Endothelial cell of umbilical vein (primary cell): ENCODE measurements around the gene TAOK2. TPM values are rescaled to one million over a fixed set of nuclear protein-coding genes. Genes with fewer than 3 reads are reported as not detected.
A peak's percentile ranks its signal among the peaks of the same experiment; 100 is the strongest.

Experiments used
- BruUV-seq: library from RNA; stranded (reverse); fragments of 400-500 nt; replicated peaks from 2 replicates; lab custom pipeline; 2021; lab: Mats Ljungman, UMichigan
- CTCF ChIA-PET: fragments of 300-600, 350-600 bp; sonication (Branson Sonifier 250); formaldehyde crosslinking; loops from one replicate; lab custom pipeline; 2021; ENCODE audit warnings: antibody characterized with exemption, inconsistent platforms; lab: Charles Lee
- POLR2A ChIA-PET: fragments of 300-600, 350-600 bp; sonication (Branson Sonifier 250); formaldehyde crosslinking; loops from one replicate; lab custom pipeline; 2021; ENCODE audit warnings: antibody characterized with exemption, inconsistent platforms; lab: Charles Lee
- DNase-seq: peaks from one replicate; pipeline ENCODE4 v3.0.0-alpha.2; 2011; ENCODE audit warnings: low read depth, low spot score
- FAIRE-seq: peaks from 2 replicates; lab custom pipeline; 2011; peaks lifted over from hg19 to GRCh38; lab: Jason Lieb, UNC
- H2AFZ ChIP-seq: 2 replicates; pipeline ENCODE4 v1.6.0; 2012; ENCODE audit warnings: low read depth, low read length, control low read depth, inconsistent platforms
- H3K27ac ChIP-seq: 2 replicates; pipeline ENCODE4 v1.5.1; 2011; ENCODE audit warnings: low read depth, mild to moderate bottlenecking, control low read depth, low read length, moderate library complexity; ENCODE audit not compliant: insufficient read depth
- H3K27me3 ChIP-seq, 2 experiments: 2 replicates each; pipeline versions ENCODE4 v1.6.0 to v1.6.1; 2011; ENCODE audit warnings: low read length in 2 of 2, mixed read lengths in 1 of 2; ENCODE audit not compliant: control insufficient read depth in 2 of 2, insufficient read depth in 2 of 2
- H3K36me3 ChIP-seq, 2 experiments: 2 replicates in 1 of 2; 3 replicates in 1 of 2; pipeline ENCODE4 v1.5.1; 2011; ENCODE audit warnings: low read length in 2 of 2, mild to moderate bottlenecking in 1 of 2, moderate library complexity in 1 of 2; ENCODE audit not compliant: control insufficient read depth in 2 of 2, insufficient read depth in 2 of 2; ENCODE audit errors: extremely low read depth in 1 of 2
- H3K4me1 ChIP-seq: 3 replicates; pipeline ENCODE4 v1.5.1; 2011; ENCODE audit warnings: mild to moderate bottlenecking, low read length; ENCODE audit not compliant: control insufficient read depth, insufficient read depth; ENCODE audit errors: extremely low read depth
- H3K4me2 ChIP-seq: 2 replicates; pipeline ENCODE4 v1.6.1; 2011; ENCODE audit warnings: low read length, control low read depth, mixed read lengths; ENCODE audit not compliant: insufficient read depth
- H3K4me3 ChIP-seq, 3 experiments: fragments of 200-600 bp in 1 of 3; sonication (generic), shearing (Covaris generic) in 1 of 3; replicated peaks in 1 of 3; 2 replicates each; pipeline ENCODE4 v1.5.1; 2011 to 2016; ENCODE audit warnings: control low read depth in 3 of 3, low read length in 3 of 3, mild to moderate bottlenecking in 2 of 3, inconsistent platforms in 1 of 3, low read depth in 1 of 3, moderate library complexity in 1 of 3; ENCODE audit not compliant: insufficient read depth in 1 of 3
- H3K79me2 ChIP-seq: 2 replicates; pipeline ENCODE4 v1.6.0; 2012; ENCODE audit warnings: low read length, inconsistent platforms; ENCODE audit not compliant: control insufficient read depth, insufficient read depth
- H3K9ac ChIP-seq: replicated peaks from 2 replicates; pipeline ENCODE3; 2011; ENCODE audit warnings: low read length, control low read depth; ENCODE audit not compliant: insufficient read depth; ENCODE audit errors: extremely low read depth
- H3K9me1 ChIP-seq: replicated peaks from 3 replicates; pipeline ENCODE4 v1.6.0; 2011; ENCODE audit warnings: mild to moderate bottlenecking, low read length; ENCODE audit not compliant: control insufficient read depth, insufficient read depth; ENCODE audit errors: extremely low read depth
- H3K9me3 ChIP-seq: replicated peaks from 2 replicates; pipeline ENCODE4 v1.5.1; 2012; ENCODE audit warnings: low read length, inconsistent platforms; ENCODE audit not compliant: control insufficient read depth, insufficient read depth
- H4K20me1 ChIP-seq: replicated peaks from 2 replicates; pipeline ENCODE3; 2011; ENCODE audit warnings: mild to moderate bottlenecking, low read length; ENCODE audit not compliant: control insufficient read depth, insufficient read depth; ENCODE audit errors: extremely low read depth
- CTCF ChIP-seq, 2 donors: IDR thresholded peaks; 1 replicate in 1 of 2; 2 replicates in 1 of 2; pipeline ENCODE4 v1.5.1; 2011; ENCODE audit warnings: low read length in 2 of 2, mild to moderate bottlenecking in 2 of 2, moderate library complexity in 2 of 2, control low read depth in 1 of 2, inconsistent platforms in 1 of 2, low read depth in 1 of 2; ENCODE audit not compliant: insufficient read depth in 1 of 2; ENCODE audit errors: extremely low read depth in 1 of 2
- EZH2 ChIP-seq: IDR thresholded peaks from 2 replicates; pipeline ENCODE4 v1.6.1; 2012; ENCODE audit warnings: borderline replicate concordance, low read depth, mild to moderate bottlenecking, moderate library complexity, low read length, inconsistent platforms; ENCODE audit not compliant: severe bottlenecking
- FOS ChIP-seq: IDR thresholded peaks from 2 replicates; pipeline ENCODE4 v1.6.1; 2011; ENCODE audit warnings: mild to moderate bottlenecking, low read length, moderate library complexity, borderline replicate concordance; ENCODE audit not compliant: insufficient read depth
- GATA2 ChIP-seq: IDR thresholded peaks from 2 replicates; pipeline ENCODE4 v1.7.0; 2011; ENCODE audit warnings: low read depth, mild to moderate bottlenecking, moderate library complexity, mixed read lengths, low read length; ENCODE audit not compliant: insufficient read length, insufficient read depth
- JUN ChIP-seq: IDR thresholded peaks from 2 replicates; pipeline ENCODE4 v1.6.1; 2011; ENCODE audit warnings: borderline replicate concordance, low read depth; ENCODE audit not compliant: insufficient read length, insufficient read depth
- MAX ChIP-seq: IDR thresholded peaks from 2 replicates; pipeline ENCODE4 v1.6.1; 2011; ENCODE audit not compliant: insufficient read depth, insufficient read length
- MYC ChIP-seq: IDR thresholded peaks from one replicate; pipeline ENCODE4 v1.6.1; 2011; ENCODE audit warnings: mild to moderate bottlenecking, low read depth, low read length
- POLR2A ChIP-seq: IDR thresholded peaks from 2 replicates; pipeline ENCODE4 v1.6.1; 2012; ENCODE audit warnings: low read depth, mild to moderate bottlenecking, control low read depth, low read length
- POLR2AphosphoS5 ChIP-seq: IDR thresholded peaks from 2 replicates; pipeline ENCODE4 v1.6.1; 2012; ENCODE audit warnings: low read depth, mild to moderate bottlenecking, control low read depth, low read length, moderate library complexity; ENCODE audit not compliant: insufficient read depth
- dilution Hi-C: fragments of 300-500 bp; cut with MboI; formaldehyde crosslinking; loops from one replicate; pipeline ENCODE4 v1.15.0; 2019; ENCODE audit warnings: low sequenced_read_pairs; ENCODE audit not compliant: extremely low pct_ligation_motif_present
- intact Hi-C: fragments of 100-400 bp; cut with micrococcal nuclease; formaldehyde crosslinking; loops from one replicate; pipeline ENCODE4 v1.10.0; 2022
- polyA plus RNA-seq, 4 experiments: library from polyadenylated mRNA; depleted of rRNA in 3 of 4; stranded (reverse) in 3 of 4; unstranded in 1 of 4; fragments of >200 nt; gene quantifications; 2 replicates each; pipeline versions ENCODE4 v1.2.1 to v1.2.3, GENCODE V29; 2011 to 2012; ENCODE audit warnings: missing spikeins in 1 of 4
- total RNA-seq: library from RNA; stranded (reverse); gene quantifications from 2 replicates; pipeline ENCODE4 v1.2.3, GENCODE V29; 2021

TAOK2 gene
- total and polyA plus RNA-seq, 2 donors (not counting 3 experiments of a cell fraction or from before 2014, with no cell fraction given), result 52.8 to 114 TPM

- BruUV-seq, result no TSS peak
- ChIA-PET CTCF (interaction anchor here (0.9 to 1.6 kb wide), 3 partner anchors 9 to 23 kb away, joined by 3 to 5 read pairs (median 4); partner anchors contain the start of gene TAOK2), POLR2A (no interaction called here)
- Histone ChIP-seq H2AFZ (peak overlapping the region; percentile 59), H3K4me1 (peaks cover 22% of the 10 kb centered on the region), H3K27ac (no peak overlapping the region), H3K4me3 (peak overlapping the region; percentile 70 to 81 (median 73)), H3K9ac (peak overlapping the region; percentile 81), H3K27me3 (no peaks in the 10 kb centered on the region), H3K79me2 (peaks cover 7% of the 10 kb centered on the region), H3K9me3 (no peaks in the 10 kb centered on the region), H3K36me3 (peaks cover 6 to 18% of the 10 kb centered on the region in 2 experiments), H3K9me1 (no peaks in the 10 kb centered on the region), H4K20me1 (no peaks in the 10 kb centered on the region), H3K4me2 (peak overlapping the region; percentile 84)
- dilution Hi-C loops (loop anchor here (10.0 kb wide), 1 partner anchor 192 kb away; the partner anchor contains the start of gene MAZ), intact Hi-C loops (loop anchor here (1.0 to 2.0 kb wide), 4 partner anchors 8 to 186 kb away; partner anchors contain the start of genes CDIPT and TAOK2)
- TF ChIP-seq GATA2 (no peak), MYC (no peak), FOS (no peak), JUN (no peak), MAX (no peak), POLR2AphosphoS5 (no peak), CTCF (IDR thresholded peaks at IDR 0.05; ENCODE audit: extremely low read depth in 1 of 2, insufficient read depth in 1 of 2, low read depth in 1 of 2, low read length in 2 of 2) (no peak), EZH2 (no peak), POLR2A (no peak)
- FAIRE-seq (peak; percentile 74), DNase-seq (peak; percentile 28)
Measured at GRCh38 chr16:29996766-29997250, 23.1 kb downstream of the TAOK2 start.
